ENCODE data around the gene GNB2.

Gene GNB2

DNA sequence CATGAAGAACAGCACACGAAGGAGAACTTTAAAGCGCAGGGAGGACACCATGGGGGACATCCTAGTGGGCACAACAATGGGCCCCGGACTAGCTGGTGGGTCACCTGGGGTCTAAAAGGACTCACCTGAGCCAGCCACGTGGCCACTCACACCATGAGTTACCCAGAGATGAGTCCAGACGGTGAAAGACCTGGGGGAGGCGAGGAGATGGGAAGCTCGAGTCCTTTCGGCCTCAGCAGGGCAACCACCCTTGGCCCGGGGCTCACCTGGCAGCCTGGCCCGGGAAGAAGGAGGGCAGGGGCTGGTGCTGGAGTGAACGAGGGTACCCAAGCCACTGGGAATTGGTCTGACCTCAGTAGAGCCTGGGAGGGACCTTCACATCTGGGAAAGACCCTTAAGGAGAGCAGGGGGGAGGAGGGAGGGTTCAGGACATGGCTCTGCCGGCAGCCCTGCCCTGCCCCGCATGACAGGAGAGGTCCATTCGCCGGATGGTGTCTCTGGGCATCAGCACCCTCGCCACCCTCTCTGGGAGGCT lies 14.9 kb downstream of the GNB2 start:
- TF ChIP-seq SIN3A (IDR thresholded peaks at IDR 0.05; ENCODE audit: borderline replicate concordance, insufficient read depth, low read length), result no peak
- TF ChIP-seq FOXP2 (optimal IDR thresholded peaks at IDR 0.05; ENCODE audit: borderline replicate concordance, extremely low read depth, extremely low read length, insufficient read depth), result no peak
- no peak for TF ChIP-seq REST (IDR thresholded peaks at IDR 0.05; ENCODE audit: insufficient read depth in 1 of 2, low read depth in 2 of 2, low read length in 2 of 2)
- TF ChIP-seq TAF1 (IDR thresholded peaks at IDR 0.05; ENCODE audit: borderline replicate concordance, insufficient read depth, low read length), result no peak
- no peak for TF ChIP-seq POLR2AphosphoS5 (IDR thresholded peaks at IDR 0.05; ENCODE audit: low read depth, low read length)

DNA sequence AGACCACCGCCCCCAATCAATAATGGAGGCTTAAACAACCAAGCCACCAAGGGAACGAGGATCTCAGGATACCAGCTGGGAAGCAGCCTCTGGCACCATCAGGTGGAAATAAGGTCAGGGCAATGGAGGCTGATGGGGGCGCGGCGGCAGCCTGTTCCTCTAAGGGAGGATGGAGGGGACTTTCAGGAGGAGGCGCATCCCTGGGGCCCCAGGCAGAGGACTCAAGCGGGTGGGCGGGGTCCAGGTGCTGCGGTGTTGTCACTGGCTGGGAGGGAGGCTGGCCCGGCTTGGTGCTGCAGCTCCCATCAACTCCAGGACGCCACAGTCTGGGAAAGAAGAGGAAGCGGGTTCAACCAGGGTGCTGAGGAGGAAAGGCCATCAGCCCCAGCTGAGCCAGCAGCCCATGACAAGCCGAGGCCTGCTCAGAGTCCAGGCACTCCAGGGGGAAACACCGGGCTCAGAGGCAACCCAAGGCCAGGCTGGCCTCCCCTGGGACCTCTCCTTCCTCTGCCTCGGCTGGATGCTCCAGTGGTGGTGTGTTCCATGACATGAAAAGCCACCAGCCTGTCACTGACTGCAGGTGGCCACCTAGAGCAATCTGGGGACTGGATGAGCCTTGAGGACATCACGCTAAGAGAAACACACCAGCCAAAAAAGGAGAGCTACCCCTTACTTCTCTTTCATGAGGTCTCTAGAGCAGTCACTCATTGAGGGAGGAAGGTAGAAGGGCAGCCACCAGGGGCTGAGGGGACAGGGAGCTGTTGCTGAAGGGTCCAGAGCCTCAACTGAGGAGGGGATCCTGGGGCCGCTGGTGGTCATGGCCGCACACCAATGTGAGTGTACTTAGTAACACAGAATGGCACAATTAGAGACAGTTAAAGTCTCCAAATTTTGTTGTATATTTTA lies 15.9 kb downstream of the GNB2 start:
- TF ChIP-seq FOXP2 (optimal IDR thresholded peaks at IDR 0.05; ENCODE audit: borderline replicate concordance, extremely low read depth, extremely low read length, insufficient read depth), result no peak
- TF ChIP-seq POLR2AphosphoS5 (IDR thresholded peaks at IDR 0.05; ENCODE audit: low read depth, low read length), result no peak
- TF ChIP-seq SIN3A (IDR thresholded peaks at IDR 0.05; ENCODE audit: borderline replicate concordance, insufficient read depth, low read length), result no peak
- no peak for TF ChIP-seq TAF1 (IDR thresholded peaks at IDR 0.05; ENCODE audit: borderline replicate concordance, insufficient read depth, low read length)
- TF ChIP-seq REST (IDR thresholded peaks at IDR 0.05; ENCODE audit: insufficient read depth in 1 of 2, low read depth in 2 of 2, low read length in 2 of 2), result no peak

DNA sequence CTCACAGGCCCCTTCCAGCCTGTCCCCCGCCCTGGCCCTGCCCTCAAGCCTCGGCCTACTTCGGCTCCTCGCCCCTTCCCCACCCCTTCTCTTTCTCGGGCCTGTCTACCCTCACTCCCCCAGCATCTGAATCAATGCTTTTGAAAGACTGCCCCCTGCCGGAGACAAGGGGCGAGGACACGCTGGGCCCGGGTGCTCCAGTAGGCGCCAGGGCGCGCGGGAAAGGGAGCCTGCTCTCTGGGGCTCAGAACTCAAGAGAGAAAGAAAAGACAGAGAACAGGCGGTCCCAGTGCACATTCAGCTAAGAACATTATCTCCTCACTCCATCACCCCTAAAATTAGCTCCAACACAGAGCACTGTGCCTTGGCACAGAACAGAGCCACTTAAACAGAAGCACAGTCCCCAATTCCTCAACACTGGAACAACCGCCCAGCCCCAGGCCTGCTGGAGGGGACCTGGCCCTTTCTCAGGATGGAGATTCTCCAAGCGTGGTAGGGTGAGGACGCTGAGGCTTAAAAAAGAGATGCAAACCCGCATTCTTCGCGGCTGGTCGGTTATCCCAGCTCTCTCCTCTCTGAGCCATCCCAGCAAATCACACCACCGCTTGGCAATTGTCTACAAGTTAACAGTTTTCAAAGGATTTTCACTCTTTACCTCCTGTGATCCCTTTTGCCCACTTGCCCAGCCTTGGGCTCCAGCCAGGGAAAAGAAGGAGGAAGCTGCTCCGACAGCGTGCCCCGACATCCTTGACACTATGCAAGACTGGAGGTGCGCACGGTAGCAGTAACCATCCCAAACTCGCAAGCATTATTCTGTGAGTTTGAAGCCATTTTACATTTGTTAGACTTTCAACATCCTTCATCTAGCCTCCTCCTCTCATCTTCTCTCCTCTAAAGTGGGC lies 18.4 kb downstream of the GNB2 start:
- no peak for TF ChIP-seq FOXP2 (optimal IDR thresholded peaks at IDR 0.05; ENCODE audit: borderline replicate concordance, extremely low read depth, extremely low read length, insufficient read depth)
- TF ChIP-seq SIN3A (IDR thresholded peaks at IDR 0.05; ENCODE audit: borderline replicate concordance, insufficient read depth, low read length), result no peak
- TF ChIP-seq POLR2AphosphoS5 (IDR thresholded peaks at IDR 0.05; ENCODE audit: low read depth, low read length), result no peak
- no peak for TF ChIP-seq REST (IDR thresholded peaks at IDR 0.05; ENCODE audit: insufficient read depth in 1 of 2, low read depth in 2 of 2, low read length in 2 of 2)
- no peak for TF ChIP-seq TAF1 (IDR thresholded peaks at IDR 0.05; ENCODE audit: borderline replicate concordance, insufficient read depth, low read length)

GRCh38 chr7:100692578-100692961 lies 19.0 kb downstream of the GNB2 start:
- TF ChIP-seq SIN3A (IDR thresholded peaks at IDR 0.05; ENCODE audit: borderline replicate concordance, insufficient read depth, low read length) (no peak), POLR2AphosphoS5 (IDR thresholded peaks at IDR 0.05; ENCODE audit: low read depth, low read length) (no peak), TAF1 (IDR thresholded peaks at IDR 0.05; ENCODE audit: borderline replicate concordance, insufficient read depth, low read length) (no peak), REST (IDR thresholded peaks at IDR 0.05; ENCODE audit: insufficient read depth in 1 of 2, low read depth in 2 of 2, low read length in 2 of 2) (no peak)

Measured in PFSK-1 (cell line).